Esophagus muscularis mucosa (tissue), 3 donors: ENCODE results near the gene FN1.

Experiments used
- CTCF ChIP-seq, 3 experiments: fragments of 200-600 bp in 2 of 3; fragments of 450-650 bp in 1 of 3; sonication (generic) in 2 of 3; IDR thresholded peaks; one replicate each; pipeline ENCODE4 v1.5.1; 2017 to 2019; ENCODE audit warnings: antibody characterized with exemption in 3 of 3, mild to moderate bottlenecking in 2 of 3, moderate library complexity in 1 of 3
- EP300 ChIP-seq: sonication (generic); formaldehyde crosslinking; IDR thresholded peaks from one replicate; pipeline ENCODE4 v1.6.1; 2017; ENCODE audit warnings: antibody characterized with exemption

- TF ChIP-seq CTCF (IDR thresholded peaks at IDR 0.05) (no peak), EP300 (no peak)
These were observed 55.2 kb downstream of the FN1 start for GRCh38 chr2:215380699-215381098.
